Heart left ventricle (tissue), 16 donors: ENCODE results near the gene PACSIN2. TPM values are rescaled to one million over a fixed set of nuclear protein-coding genes. Genes with fewer than 3 reads are reported as not detected.
A peak's percentile ranks its signal among the peaks of the same experiment; 100 is the strongest.

ENCODE experiments used
- ATAC-seq, 4 donors: fragments of 200-7000 bp; cut with Tn5 transposase; one replicate each; pipeline ENCODE4 v1.9.1; 2020 to 2022; ENCODE audit warnings: moderate library complexity in 4 of 4, mild to moderate bottlenecking in 3 of 4, moderate number of reproducible peaks in 1 of 4
- DNase-seq, 5 donors: peaks; one replicate each; pipeline ENCODE4 v3.0.0-alpha.2; 2020
- H3K27ac ChIP-seq, 12 donors: fragments of 200-600 bp; sonication (generic) in 4 of 12; one replicate each; pipeline versions ENCODE4 v1.5.0 to v1.8.0; 2016 to 2022; ENCODE audit warnings: mild to moderate bottlenecking in 2 of 12
- H3K27me3 ChIP-seq, 9 donors: fragments of 200-600 bp; sonication (generic) in 2 of 9; one replicate each; pipeline versions ENCODE4 v1.5.1 to v1.8.0; 2016 to 2022; ENCODE audit warnings: mild to moderate bottlenecking in 3 of 9
- H3K36me3 ChIP-seq, 9 donors: fragments of 200-600 bp; sonication (generic) in 2 of 9; one replicate each; pipeline versions ENCODE4 v1.5.0 to v1.8.0; 2018 to 2022; ENCODE audit warnings: mild to moderate bottlenecking in 2 of 9
- H3K4me1 ChIP-seq, 12 donors: fragments of 200-600 bp; sonication (generic) in 4 of 12; one replicate each; pipeline versions ENCODE4 v1.5.0 to v1.8.0; 2016 to 2022; ENCODE audit warnings: mild to moderate bottlenecking in 3 of 12
- H3K4me3 ChIP-seq, 12 donors: fragments of 200-600 bp; sonication (generic) in 4 of 12; one replicate each; pipeline versions ENCODE4 v1.5.0 to v1.8.0; 2017 to 2022; ENCODE audit warnings: mild to moderate bottlenecking in 9 of 12, moderate library complexity in 4 of 12
- H3K9me3 ChIP-seq, 12 donors: fragments of 200-600 bp; sonication (generic) in 4 of 12; one replicate each; pipeline versions ENCODE4 v1.5.0 to v1.8.0; 2016 to 2022; ENCODE audit warnings: mild to moderate bottlenecking in 1 of 12
- CTCF ChIP-seq, 12 donors: fragments of 200-600 bp; sonication (generic) in 4 of 12; IDR thresholded peaks; one replicate each; pipeline versions ENCODE4 v1.5.0 to v1.8.0; 2018 to 2022; ENCODE audit warnings: antibody characterized with exemption in 12 of 12, mild to moderate bottlenecking in 5 of 12
- POLR2A ChIP-seq, 2 donors: fragments of 450-650 bp; IDR thresholded peaks; one replicate each; pipeline ENCODE4 v1.6.1; 2017; ENCODE audit warnings: antibody characterized with exemption in 2 of 2, mild to moderate bottlenecking in 2 of 2, moderate library complexity in 2 of 2
- WGBS, 4 donors: extraction: QIAGEN DNeasy Blood & Tissue Kit in 2 of 4; methylation state at CpG; one replicate each; pipeline versions ENCODE4 v1.1.5 to v1.1.7; 2013 to 2018; 5-methylcytosine and 5-hydroxymethylcytosine counted together
- intact Hi-C, 10 donors: fragments of 100-400 bp; cut with DNase I; formaldehyde crosslinking; loops; one replicate each; pipeline versions ENCODE4 v1.11.1 to v1.14.2; 2022
- polyA plus RNA-seq, 2 donors: library from polyadenylated mRNA; stranded (reverse); fragments of 200-250 nt; gene quantifications; one replicate each; pipeline ENCODE4 v1.2.3, GENCODE V29; 2013
- total RNA-seq, 9 donors: library from RNA; depleted of rRNA in 2 of 9; stranded (reverse); fragments of >200 nt in 2 of 9; fragmentation: NEBNext Ultra II Directional in 3 of 9; extraction: Animal tissue kit (Norgen Biotek cat#: 25700) in 3 of 9; gene quantifications; one replicate each; pipeline versions ENCODE4 v1.1.0 to v1.2.4, GENCODE V29; 2016 to 2023
- donor health status: ischemic (EF 13 %, LVEDD 7.1; RV severe dilation, severe dysfunction).
- donor health status: healthy with polysubstance abuse.
- donor health status: DM: no; HTN: yes; CAD: no.
- donor health status: DM: no; HTN: no; CAD: no.
- donor health status: ischemic (EF 25% LVEDD 6.9; RV normal size, moderate dysfunction).
- donor health status: ischemic (EF 25% LVEDD 5.7; RV mildly dilated, moderate dysfunction).
- donor health status: healthy.
- donor health status: DM: yes; HTN: yes; CAD: no.
- donor health status: ischemic (EF 35%, LVEDD 5.7; RV mildly dilated, moderate dysfunction).
- donor health status: nonischemic (EF 11% LVEDD 7.7; RV severe dilation, severe dysfunction).
- donor health status: DM: yes; HTN: yes; CAD: no.
- donor health status: PGD.
- donor health status: ischemic (EF 29% LVEDD 5.4; RV normal size, mild dysfunction).
- donor health status: nonischemic (EF 23%, LVEDD 6.1; RV moderate dilation, normal function).

Gene PACSIN2
- total and polyA plus RNA-seq, 11 donors = 26.5 to 87.1 (median 59.3) TPM

DNA sequence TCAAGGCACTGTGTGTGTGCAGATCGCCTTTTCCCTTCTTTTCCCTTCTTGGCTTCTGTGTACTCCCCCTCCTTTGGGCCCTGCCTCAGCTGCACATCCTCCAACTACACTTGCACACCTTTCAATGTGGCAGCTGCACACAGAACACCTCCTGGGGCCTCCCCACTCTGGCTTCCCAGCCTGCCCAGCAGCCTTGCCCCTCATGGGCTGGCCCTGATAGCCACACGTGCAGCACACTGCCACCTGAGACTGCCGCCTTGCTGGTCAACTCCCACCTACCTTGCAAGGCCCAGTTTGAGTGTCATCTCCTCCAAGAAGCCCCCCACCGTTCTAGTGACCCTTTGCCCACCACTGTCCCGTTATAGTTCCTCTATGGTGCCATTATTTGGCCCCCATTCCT, 80.6 kb downstream of the PACSIN2 start:
- Histone ChIP-seq H3K4me3 (no peak overlapping the region), H3K36me3 (peaks cover 0 to 6% (median 0%) of the 10 kb centered on the region in 9 donors), H3K27me3 (no peaks in the 10 kb centered on the region), H3K27ac (peak overlapping the region; percentile 79 to 93 (median 86)), H3K4me1 (peaks cover 48 to 100% (median 96%) of the 10 kb centered on the region in 12 donors), H3K9me3 (no peaks in the 10 kb centered on the region)
- WGBS, 4 donors = 71 to 84% (median 75%) methylated on average over 5 of the region's 5 CpGs
- intact Hi-C loops = loop anchor here in 1 of 10 donors (5.0 kb wide), 1 partner anchor 33 kb away; no protein-coding TSS in a partner anchor
- DNase-seq (no peak), ATAC-seq (peak in 1 of 4 donors; percentile 1)
- TF ChIP-seq CTCF (IDR thresholded peaks at IDR 0.05) = no peak
- no peak for TF ChIP-seq POLR2A (IDR thresholded peaks at IDR 0.05)

DNA sequence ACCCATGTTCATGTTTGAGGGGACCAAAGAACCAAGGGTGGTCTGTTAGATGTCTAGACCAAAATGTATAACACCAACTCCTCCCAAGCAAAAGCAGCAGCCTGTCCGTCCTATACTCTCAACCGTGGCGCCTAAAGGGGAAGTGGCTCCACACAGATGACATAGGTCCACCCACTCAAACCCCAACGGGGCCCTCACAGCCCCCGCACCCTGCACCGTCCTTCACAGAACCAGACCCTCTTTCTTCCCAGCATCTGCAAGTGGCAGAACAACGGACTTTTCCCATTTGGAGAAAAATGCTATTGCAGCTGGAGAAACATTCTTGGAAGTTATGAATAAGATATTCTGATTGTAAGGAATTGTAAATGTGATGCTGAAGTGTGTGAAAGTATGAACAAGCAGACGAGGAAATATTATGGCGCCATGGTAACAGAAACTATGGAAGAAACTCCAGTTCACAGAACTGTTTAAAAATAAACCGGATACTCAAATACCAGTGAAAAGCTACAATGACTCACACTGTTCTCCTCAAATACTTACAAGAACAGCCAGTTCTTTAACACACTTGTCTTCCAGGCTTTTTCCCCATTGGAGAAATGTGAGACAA, 81.4 kb downstream of the PACSIN2 start:
- 26 to 27% (median 26%) methylated on average over 10 of the region's 10 CpGs for WGBS, 4 donors
- peak; percentile 50 to 70 (median 56) for ATAC-seq
- TF ChIP-seq POLR2A (IDR thresholded peaks at IDR 0.05) (no peak), CTCF (IDR thresholded peaks at IDR 0.05) (no peak)
- Histone ChIP-seq H3K4me3 (peak overlapping the region in 6 of 12 donors; percentile 1 to 20 (median 6)), H3K36me3 (peaks cover 0 to 6% (median 0%) of the 10 kb centered on the region in 9 donors), H3K27me3 (no peaks in the 10 kb centered on the region), H3K4me1 (peaks cover 42 to 100% (median 96%) of the 10 kb centered on the region in 12 donors), H3K27ac (peak overlapping the region; percentile 79 to 93 (median 86)), H3K9me3 (no peaks in the 10 kb centered on the region)
- intact Hi-C loops = loop anchor here in 1 of 10 donors (5.0 kb wide), 1 partner anchor 34 kb away; no protein-coding TSS in a partner anchor
- peak in 4 of 5 donors; percentile 44 to 56 (median 52) for DNase-seq

DNA sequence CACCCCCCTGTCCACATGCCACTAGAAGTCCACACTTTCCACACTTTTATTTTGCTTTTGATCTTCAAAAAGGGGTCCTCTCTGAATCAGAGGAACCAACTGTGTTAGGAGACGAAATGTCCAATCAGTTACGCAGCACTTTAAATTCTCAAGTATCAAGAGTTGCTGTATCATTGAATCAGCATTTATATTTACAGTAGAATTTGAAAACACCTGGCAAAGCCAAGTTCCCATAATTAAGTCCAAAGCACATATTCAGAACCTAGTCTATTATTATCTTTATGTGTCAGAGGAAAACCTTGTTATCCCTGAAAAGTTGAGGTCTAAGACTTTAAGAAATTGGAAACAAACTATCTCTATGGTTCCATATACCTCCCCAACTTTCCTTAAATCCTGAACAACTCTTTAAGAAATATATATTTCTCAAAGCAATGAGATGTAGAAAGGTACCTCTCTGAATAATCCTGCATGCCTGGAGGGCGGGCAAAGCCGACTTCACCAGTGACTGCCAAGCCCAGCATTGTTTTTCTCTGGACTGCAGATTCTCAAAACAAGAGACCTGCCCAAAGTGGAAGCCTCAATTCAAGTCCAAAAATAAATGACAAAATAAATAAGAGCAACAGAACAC, 82.0 kb downstream of the PACSIN2 start:
- TF ChIP-seq CTCF (IDR thresholded peaks at IDR 0.05) = no peak
- TF ChIP-seq POLR2A (IDR thresholded peaks at IDR 0.05) = no peak
- Histone ChIP-seq H3K36me3 (peaks cover 0 to 6% (median 0%) of the 10 kb centered on the region in 9 donors), H3K27me3 (no peaks in the 10 kb centered on the region), H3K4me1 (peaks cover 36 to 100% (median 92%) of the 10 kb centered on the region in 12 donors), H3K9me3 (no peaks in the 10 kb centered on the region), H3K27ac (peak overlapping the region; percentile 79 to 93 (median 86)), H3K4me3 (peak overlapping the region in 6 of 12 donors; percentile 1 to 20 (median 6))
- WGBS, 4 donors = 56 to 63% (median 57%) methylated on average over 4 of the region's 4 CpGs
- ATAC-seq = no peak
- no peak for DNase-seq
- intact Hi-C loops = loop anchor here in 1 of 10 donors (5.0 kb wide), 1 partner anchor 34 kb away; no protein-coding TSS in a partner anchor

GRCh38 chr22:42932197-42932519, 82.8 kb downstream of the PACSIN2 start:
- ATAC-seq (no peak), DNase-seq (no peak)
- no peak for TF ChIP-seq POLR2A (IDR thresholded peaks at IDR 0.05)
- TF ChIP-seq CTCF (IDR thresholded peaks at IDR 0.05) = no peak
- peaks cover 36 to 100% (median 85%) of the 10 kb centered on the region in 12 donors for H3K4me1 ChIP-seq
- peak overlapping the region; percentile 79 to 93 (median 86) for H3K27ac ChIP-seq
- intact Hi-C loops = loop anchor here in 1 of 10 donors (5.0 kb wide), 1 partner anchor 35 kb away; no protein-coding TSS in a partner anchor
- no peaks in the 10 kb centered on the region for H3K9me3 ChIP-seq
- H3K27me3 ChIP-seq = no peaks in the 10 kb centered on the region
- 95 to 97% (median 97%) methylated on average over 4 of the region's 4 CpGs for WGBS, 4 donors
- peaks cover 0 to 6% (median 0%) of the 10 kb centered on the region in 9 donors for H3K36me3 ChIP-seq
- H3K4me3 ChIP-seq = peak overlapping the region in 1 of 12 donors; percentile 25
